ENCODE results near the gene ZC3H13.

GRCh38 chr13:46082324-46082723 is 29.8 kb upstream of the ZC3H13 start:
- TF ChIP-seq CTCF (IDR thresholded peaks at IDR 0.05) = no peak
- no peak for TF ChIP-seq POLR2A (IDR thresholded peaks at IDR 0.05)
- TF ChIP-seq EP300 (IDR thresholded peaks at IDR 0.05) = no peak
- no peak for TF ChIP-seq POLR2AphosphoS5 (IDR thresholded peaks at IDR 0.05)

Data from upper lobe of left lung (tissue), 4 donors.